A172 (cell line): ENCODE measurements around the gene NSUN6. TPM values are rescaled to one million over a fixed set of nuclear protein-coding genes. Genes with fewer than 3 reads are reported as not detected.

ENCODE experiments used
- DNase-seq: peaks from one replicate; pipeline ENCODE4 v3.0.0-alpha.2; 2015; ENCODE audit warnings: low spot score
- total RNA-seq: library from RNA; depleted of rRNA; stranded (reverse); fragments of >200 nt; shearing (Covaris generic); gene quantifications from 2 replicates; pipeline ENCODE4 v1.2.3, GENCODE V29; 2014; rRNA removed

The NSUN6 gene
- total RNA-seq, 1 experiment from 2014 or later, result 11.9 TPM

DNA sequence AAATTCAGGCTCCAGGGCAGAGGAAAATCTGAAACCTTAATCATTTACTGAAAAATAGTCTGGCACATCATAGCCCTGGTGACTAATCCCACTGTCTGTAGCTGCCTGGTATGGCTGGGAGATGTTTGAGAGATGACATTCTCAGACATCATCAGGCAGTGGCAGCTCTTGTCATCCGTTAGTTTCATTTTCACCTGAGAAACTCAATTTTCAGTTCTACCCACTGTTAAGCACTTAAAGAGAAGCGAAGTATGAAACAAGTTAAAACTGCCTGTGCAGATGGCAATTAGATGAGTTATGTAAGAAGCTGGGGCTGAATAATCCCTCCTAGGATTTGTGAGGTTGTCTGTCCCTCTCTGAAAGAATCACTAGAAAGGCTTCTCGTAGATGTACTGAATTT, 150.2 kb downstream of the NSUN6 start:
- peak; percentile 56 for DNase-seq

- DNase-seq, result no peak
Measured at GRCh38 chr10:18500576-18500975, 150.8 kb downstream of the NSUN6 start.

DNA sequence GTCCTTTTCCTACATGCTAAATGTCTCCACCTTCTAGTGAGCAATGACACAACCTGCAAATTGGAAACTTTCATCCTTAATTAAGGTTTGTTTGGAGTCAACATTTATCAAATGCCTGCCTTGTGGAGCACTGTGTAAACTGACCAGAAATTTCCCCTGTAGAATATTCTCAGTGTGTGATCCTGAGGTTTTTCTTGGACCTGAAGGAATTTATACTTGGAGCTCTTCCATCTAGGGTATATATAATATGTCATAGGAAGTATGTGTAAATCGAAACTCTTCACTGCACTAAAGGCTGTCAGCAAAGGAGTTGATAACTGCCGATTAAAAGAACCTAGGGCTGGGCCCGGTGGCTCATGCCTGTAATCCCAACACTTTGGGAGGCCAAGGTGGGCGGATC, 152.4 kb downstream of the NSUN6 start:
- no peak for DNase-seq

DNA sequence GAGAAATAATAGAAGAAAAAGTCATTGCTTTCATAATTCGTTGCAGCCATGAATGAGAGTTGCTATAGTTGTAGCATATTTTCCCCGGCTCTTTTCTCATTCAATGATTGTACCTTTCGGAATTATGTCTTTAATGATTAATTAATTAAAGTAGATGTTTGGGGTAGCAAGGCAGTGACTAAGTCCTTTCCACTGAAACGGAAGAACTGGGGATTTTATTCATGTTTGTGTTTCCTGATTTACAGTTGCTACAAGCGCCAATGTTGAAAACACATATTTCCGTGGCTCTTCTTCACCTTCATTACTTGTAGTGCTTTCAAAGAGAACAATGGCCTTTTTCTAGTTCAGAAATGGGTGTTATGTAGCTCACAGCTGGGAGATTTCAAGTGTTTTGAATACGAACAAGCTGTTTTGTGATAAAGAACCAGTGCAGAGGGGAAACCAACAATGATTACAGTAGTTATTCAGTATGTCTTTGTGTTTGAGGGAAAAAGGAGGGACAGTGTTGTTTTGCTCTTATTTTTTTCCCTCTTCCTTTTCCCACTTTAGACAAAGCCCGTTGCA, 153.5 kb downstream of the NSUN6 start:
- no peak for DNase-seq

Other genes with a start within 250 kb of the NSUN6 start
- 23.7 and 27.4 TPM in 2 replicates for gene ARL5B, start 7.8 kb upstream of the NSUN6 start, total RNA-seq